ENCODE measurements around the gene ATXN1. TPM values are rescaled to one million over a fixed set of nuclear protein-coding genes. Genes with fewer than 3 reads are reported as not detected.

Gene ATXN1
- total and polyA plus RNA-seq, 7 experiments from 2014 or later = 1.5 to 82.7 (median 42.4) TPM

GRCh38 chr6:16358531-16359138 is 402.6 kb downstream of the ATXN1 start:
- Histone ChIP-seq H3K36me3 (ENCODE audit: control insufficient read depth in 2 of 3, insufficient read depth in 3 of 3, low read length in 3 of 3) (no peaks in the 10 kb centered on the region), H3K9me3 (ENCODE audit: control insufficient read depth in 2 of 3, low read length in 3 of 3) (no peaks in the 10 kb centered on the region), H3K27ac (ENCODE audit: low read depth, low read length) (no peak overlapping the region), H3K27me3 (ENCODE audit: control insufficient read depth in 2 of 2, insufficient read depth in 2 of 2, low read length in 2 of 2) (no peaks in the 10 kb centered on the region), H3K4me3 (ENCODE audit: low read length) (no peak overlapping the region), H3K4me1 (ENCODE audit: control insufficient read depth in 2 of 2, insufficient read depth in 2 of 2, low read length in 2 of 2) (no peaks in the 10 kb centered on the region)
- ATAC-seq (no peak), DNase-seq (no peak)
- Mint-ChIP-seq H3K4me3 (no peak overlapping the region), H3K27me3 (no peaks in the 10 kb centered on the region), H3K36me3 (peaks cover 0 to 9% (median 2%) of the 10 kb centered on the region in 5 donors), H3K4me1 (peaks cover 0 to 7% (median 0%) of the 10 kb centered on the region in 7 donors), H3K27ac (no peak overlapping the region), H3K9me3 (peaks cover 0 to 1% (median 0%) of the 10 kb centered on the region in 11 donors)
- CTCF ChIA-PET = no interaction called here
- intact Hi-C loops (cut with micrococcal nuclease) = no loop called here
- POLR2A ChIA-PET = no interaction called here

- intact Hi-C loops (cut with micrococcal nuclease) = no loop called here
- H3K27ac ChIP-seq (ENCODE audit: low read depth, low read length) = no peak overlapping the region
- CTCF ChIA-PET = no interaction called here
- H3K36me3 ChIP-seq (ENCODE audit: control insufficient read depth in 2 of 3, insufficient read depth in 3 of 3, low read length in 3 of 3) = no peaks in the 10 kb centered on the region
- Mint-ChIP-seq H3K27ac (peak overlapping the region in 1 of 9 donors; percentile 16), H3K9me3 (peaks cover 0 to 1% (median 0%) of the 10 kb centered on the region in 11 donors), H3K4me1 (peaks cover 0 to 9% (median 0%) of the 10 kb centered on the region in 7 donors), H3K36me3 (peaks cover 0 to 9% (median 2%) of the 10 kb centered on the region in 5 donors), H3K4me3 (no peak overlapping the region), H3K27me3 (no peaks in the 10 kb centered on the region)
- POLR2A ChIA-PET = no interaction called here
- ATAC-seq = no peak
- H3K4me1 ChIP-seq (ENCODE audit: control insufficient read depth in 2 of 2, insufficient read depth in 2 of 2, low read length in 2 of 2) = no peaks in the 10 kb centered on the region
- H3K9me3 ChIP-seq (ENCODE audit: control insufficient read depth in 2 of 3, low read length in 3 of 3) = no peaks in the 10 kb centered on the region
- no peaks in the 10 kb centered on the region for H3K27me3 ChIP-seq (ENCODE audit: control insufficient read depth in 2 of 2, insufficient read depth in 2 of 2, low read length in 2 of 2)
- no peak for DNase-seq
- H3K4me3 ChIP-seq (ENCODE audit: low read length) = no peak overlapping the region
Observed at GRCh38 chr6:16355699-16356446, 405.4 kb downstream of the ATXN1 start.

- DNase-seq = no peak
- Histone ChIP-seq H3K9me3 (ENCODE audit: control insufficient read depth in 2 of 3, low read length in 3 of 3) (no peaks in the 10 kb centered on the region), H3K36me3 (ENCODE audit: control insufficient read depth in 2 of 3, insufficient read depth in 3 of 3, low read length in 3 of 3) (no peaks in the 10 kb centered on the region), H3K4me1 (ENCODE audit: control insufficient read depth in 2 of 2, insufficient read depth in 2 of 2, low read length in 2 of 2) (no peaks in the 10 kb centered on the region), H3K4me3 (ENCODE audit: low read length) (no peak overlapping the region), H3K27ac (ENCODE audit: low read depth, low read length) (no peak overlapping the region), H3K27me3 (ENCODE audit: control insufficient read depth in 2 of 2, insufficient read depth in 2 of 2, low read length in 2 of 2) (no peaks in the 10 kb centered on the region)
- Mint-ChIP-seq H3K4me3 (no peak overlapping the region), H3K4me1 (peaks cover 0 to 9% (median 0%) of the 10 kb centered on the region in 7 donors), H3K36me3 (peaks cover 0 to 9% (median 2%) of the 10 kb centered on the region in 5 donors), H3K27me3 (no peaks in the 10 kb centered on the region), H3K9me3 (peaks cover 0 to 1% (median 0%) of the 10 kb centered on the region in 11 donors), H3K27ac (no peak overlapping the region)
- ChIA-PET POLR2A (no interaction called here), CTCF (no interaction called here)
- ATAC-seq = no peak
- intact Hi-C loops (cut with micrococcal nuclease) = no loop called here
Observed at GRCh38 chr6:16355238-16355637, 406.0 kb downstream of the ATXN1 start.

GRCh38 chr6:16354692-16355091 is 406.6 kb downstream of the ATXN1 start:
- no peak overlapping the region for H3K4me3 Mint-ChIP-seq
- H3K27me3 ChIP-seq (ENCODE audit: control insufficient read depth in 2 of 2, insufficient read depth in 2 of 2, low read length in 2 of 2) = no peaks in the 10 kb centered on the region
- ATAC-seq (no peak), DNase-seq (no peak)
- peaks cover 0 to 1% (median 0%) of the 10 kb centered on the region in 11 donors for H3K9me3 Mint-ChIP-seq
- POLR2A ChIA-PET = no interaction called here
- no peaks in the 10 kb centered on the region for H3K4me1 ChIP-seq (ENCODE audit: control insufficient read depth in 2 of 2, insufficient read depth in 2 of 2, low read length in 2 of 2)
- peaks cover 0 to 9% (median 0%) of the 10 kb centered on the region in 7 donors for H3K4me1 Mint-ChIP-seq
- intact Hi-C loops (cut with micrococcal nuclease) = no loop called here
- H3K36me3 ChIP-seq (ENCODE audit: control insufficient read depth in 2 of 3, insufficient read depth in 3 of 3, low read length in 3 of 3) = no peaks in the 10 kb centered on the region
- no peak overlapping the region for H3K27ac ChIP-seq (ENCODE audit: low read depth, low read length)
- CTCF ChIA-PET = no interaction called here
- H3K27ac Mint-ChIP-seq = no peak overlapping the region
- H3K9me3 ChIP-seq (ENCODE audit: control insufficient read depth in 2 of 3, low read length in 3 of 3) = no peaks in the 10 kb centered on the region
- no peak overlapping the region for H3K4me3 ChIP-seq (ENCODE audit: low read length)
- H3K27me3 Mint-ChIP-seq = no peaks in the 10 kb centered on the region
- peaks cover 0 to 9% (median 2%) of the 10 kb centered on the region in 5 donors for H3K36me3 Mint-ChIP-seq

- no peaks in the 10 kb centered on the region for H3K4me1 ChIP-seq (ENCODE audit: control insufficient read depth in 2 of 2, insufficient read depth in 2 of 2, low read length in 2 of 2)
- Mint-ChIP-seq H3K9me3 (peaks cover 0 to 1% (median 0%) of the 10 kb centered on the region in 11 donors), H3K27me3 (no peaks in the 10 kb centered on the region), H3K4me1 (peaks cover 0 to 9% (median 0%) of the 10 kb centered on the region in 7 donors), H3K36me3 (peaks cover 0 to 10% (median 2%) of the 10 kb centered on the region in 5 donors), H3K4me3 (no peak overlapping the region), H3K27ac (no peak overlapping the region)
- intact Hi-C loops (cut with micrococcal nuclease) = no loop called here
- H3K36me3 ChIP-seq (ENCODE audit: control insufficient read depth in 2 of 3, insufficient read depth in 3 of 3, low read length in 3 of 3) = no peaks in the 10 kb centered on the region
- ChIA-PET CTCF (no interaction called here), POLR2A (no interaction called here)
- H3K27ac ChIP-seq (ENCODE audit: low read depth, low read length) = no peak overlapping the region
- H3K27me3 ChIP-seq (ENCODE audit: control insufficient read depth in 2 of 2, insufficient read depth in 2 of 2, low read length in 2 of 2) = no peaks in the 10 kb centered on the region
- H3K4me3 ChIP-seq (ENCODE audit: low read length) = no peak overlapping the region
- no peak for ATAC-seq
- DNase-seq = no peak
- no peaks in the 10 kb centered on the region for H3K9me3 ChIP-seq (ENCODE audit: control insufficient read depth in 2 of 3, low read length in 3 of 3)
Observed at GRCh38 chr6:16352821-16353438, 408.3 kb downstream of the ATXN1 start.

GRCh38 chr6:16352258-16352635 is 409.0 kb downstream of the ATXN1 start:
- Histone ChIP-seq H3K4me3 (ENCODE audit: low read length) (no peak overlapping the region), H3K27me3 (ENCODE audit: control insufficient read depth in 2 of 2, insufficient read depth in 2 of 2, low read length in 2 of 2) (no peaks in the 10 kb centered on the region), H3K27ac (ENCODE audit: low read depth, low read length) (no peak overlapping the region), H3K36me3 (ENCODE audit: control insufficient read depth in 2 of 3, insufficient read depth in 3 of 3, low read length in 3 of 3) (no peaks in the 10 kb centered on the region), H3K4me1 (ENCODE audit: control insufficient read depth in 2 of 2, insufficient read depth in 2 of 2, low read length in 2 of 2) (no peaks in the 10 kb centered on the region), H3K9me3 (ENCODE audit: control insufficient read depth in 2 of 3, low read length in 3 of 3) (no peaks in the 10 kb centered on the region)
- Mint-ChIP-seq H3K36me3 (peaks cover 0 to 7% (median 0%) of the 10 kb centered on the region in 5 donors), H3K27me3 (no peaks in the 10 kb centered on the region), H3K4me1 (peaks cover 0 to 9% (median 0%) of the 10 kb centered on the region in 7 donors), H3K27ac (no peak overlapping the region), H3K4me3 (no peak overlapping the region), H3K9me3 (peaks cover 0 to 1% (median 0%) of the 10 kb centered on the region in 11 donors)
- ChIA-PET POLR2A (no interaction called here), CTCF (no interaction called here)
- DNase-seq = no peak
- intact Hi-C loops (cut with micrococcal nuclease) = no loop called here
- no peak for ATAC-seq
